GM18907 (cell line): ENCODE results near the gene SMIM38.
"Not testable (repeated sequence)": the region's sequence is repeated elsewhere in the genome, so short reads cannot be mapped to it uniquely, and the experiment has no call there.

ENCODE experiments used
- ATAC-seq: cut with Tn5 transposase; IDR thresholded peaks from one replicate; pipeline ENCODE4 v1.9.1; 2021; ENCODE audit warnings: mild to moderate bottlenecking, moderate library complexity; ENCODE audit not compliant: unreplicated experiment

The SMIM38 gene

DNA sequence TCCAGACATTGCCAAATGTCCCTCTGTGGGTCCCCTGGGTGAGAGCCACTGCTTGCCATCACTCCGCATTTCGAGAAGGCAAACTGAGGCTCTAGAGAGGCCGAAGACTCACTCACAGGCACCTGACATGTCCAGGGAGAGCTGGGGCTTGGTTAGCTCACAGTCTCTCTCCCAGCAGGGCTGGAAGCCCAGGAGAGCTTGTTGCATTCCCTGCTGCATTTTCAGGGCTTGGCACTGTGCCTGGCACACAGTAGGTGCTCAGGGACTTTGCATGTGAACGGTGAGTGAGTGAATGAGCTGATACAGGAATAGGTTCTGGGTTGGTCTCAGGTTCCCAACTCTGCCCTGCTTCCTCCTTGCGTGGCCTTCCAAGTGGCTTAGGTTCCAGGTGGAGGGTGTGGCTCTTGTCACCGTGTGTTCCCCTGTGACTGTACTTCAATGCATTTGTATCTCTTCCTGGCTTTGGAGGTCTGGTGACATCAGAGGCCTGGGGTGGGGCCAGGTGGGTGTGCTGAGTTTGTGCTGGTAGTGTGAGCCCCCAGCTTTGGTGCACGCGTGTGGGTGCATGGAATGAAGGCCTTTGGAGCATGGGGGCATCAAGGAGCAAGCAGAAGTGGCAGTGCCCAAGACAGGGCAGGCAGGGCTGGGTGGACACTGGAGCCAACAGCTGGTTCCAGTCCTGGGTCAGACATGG is 18.4 kb upstream of the SMIM38 start:
- no peak for ATAC-seq

- no peak for ATAC-seq
Observed at GRCh38 chr11:69138265-69138664, 17.5 kb upstream of the SMIM38 start.

- not testable (repeated sequence) for ATAC-seq
Observed at GRCh38 chr11:69140161-69140560, 15.6 kb upstream of the SMIM38 start.

DNA sequence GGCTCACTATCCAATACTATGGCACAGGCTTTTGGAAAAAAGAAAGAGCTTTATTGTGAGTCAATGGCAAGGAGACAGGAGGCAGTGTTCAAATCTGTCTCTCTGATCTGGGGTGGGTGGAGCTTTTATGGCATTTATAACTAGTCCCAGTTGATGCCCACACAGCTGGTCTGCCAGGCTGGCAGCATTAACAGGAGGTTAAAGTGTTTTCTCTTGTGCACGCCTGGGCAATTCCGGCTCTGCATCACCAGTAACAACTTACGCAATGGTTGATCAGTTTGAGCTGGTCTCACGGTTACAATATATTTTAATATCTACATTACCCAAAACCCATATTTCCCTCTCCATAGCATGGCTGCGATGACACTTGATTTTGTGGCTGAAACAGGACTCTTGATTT is 15.1 kb upstream of the SMIM38 start:
- ATAC-seq, result no peak

DNA sequence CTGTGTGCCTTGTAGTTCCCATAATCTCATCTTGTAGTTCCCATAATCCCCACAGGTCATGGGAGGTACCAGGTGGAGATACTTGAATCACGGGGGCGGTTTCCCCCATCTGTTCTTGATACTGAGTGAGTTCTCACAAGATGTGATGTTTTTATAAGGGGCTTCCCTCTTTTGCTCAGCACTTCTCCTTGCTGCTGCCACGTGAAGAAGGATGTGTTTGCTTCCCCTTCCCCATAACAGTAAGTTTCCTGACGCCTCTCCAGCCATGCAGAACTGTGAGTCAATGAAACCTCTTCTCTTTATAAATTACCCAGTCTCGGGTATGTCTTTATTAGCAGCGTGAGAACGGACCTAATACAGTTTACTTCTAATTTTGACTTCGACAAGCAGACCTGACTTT is 14.0 kb upstream of the SMIM38 start:
- ATAC-seq, result no peak

- ATAC-seq, result no peak
Observed at GRCh38 chr11:69142895-69143294, 12.8 kb upstream of the SMIM38 start.

GRCh38 chr11:69144316-69145049 is 11.3 kb upstream of the SMIM38 start:
- ATAC-seq, result no peak

DNA sequence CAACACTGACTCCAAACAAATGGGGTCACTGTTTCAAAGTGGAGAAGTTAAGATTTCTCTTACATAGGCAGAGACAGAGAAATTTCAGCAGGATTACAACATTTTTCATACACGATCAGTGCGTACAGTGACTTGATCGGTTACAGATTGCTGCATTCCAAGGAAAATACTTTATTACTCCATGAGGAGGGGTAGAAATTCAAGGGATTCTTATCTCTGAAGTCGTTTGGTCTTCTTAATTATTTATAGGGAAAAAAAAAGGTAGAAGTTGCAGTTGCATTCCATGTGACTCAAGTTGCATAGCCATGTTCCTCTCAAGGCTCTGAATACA is 10.7 kb upstream of the SMIM38 start:
- no peak for ATAC-seq

DNA sequence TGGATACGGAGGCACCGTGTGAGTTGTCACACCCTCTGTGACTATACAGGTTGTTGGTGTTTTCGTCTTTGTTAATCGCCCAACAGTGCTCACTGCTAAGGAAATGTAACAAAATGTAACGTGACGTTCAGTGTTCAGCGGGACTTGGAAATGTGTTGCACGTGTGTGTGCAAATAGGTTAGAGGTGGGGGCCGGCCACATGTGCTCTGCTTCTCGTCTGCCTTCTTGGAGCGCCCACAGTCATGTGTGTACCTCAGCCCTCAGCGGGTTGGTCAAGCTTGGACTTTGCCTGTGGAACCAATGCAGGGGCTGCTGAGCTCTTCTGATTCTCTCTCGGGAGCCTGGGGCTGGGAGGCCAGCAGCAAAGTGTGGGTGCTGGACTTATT is 7.4 kb upstream of the SMIM38 start:
- ATAC-seq, result no peak

- ATAC-seq, result no peak
Observed at GRCh38 chr11:69148806-69149205, 6.9 kb upstream of the SMIM38 start.

GRCh38 chr11:69149338-69150045 is 6.2 kb upstream of the SMIM38 start:
- not testable (repeated sequence) for ATAC-seq

DNA sequence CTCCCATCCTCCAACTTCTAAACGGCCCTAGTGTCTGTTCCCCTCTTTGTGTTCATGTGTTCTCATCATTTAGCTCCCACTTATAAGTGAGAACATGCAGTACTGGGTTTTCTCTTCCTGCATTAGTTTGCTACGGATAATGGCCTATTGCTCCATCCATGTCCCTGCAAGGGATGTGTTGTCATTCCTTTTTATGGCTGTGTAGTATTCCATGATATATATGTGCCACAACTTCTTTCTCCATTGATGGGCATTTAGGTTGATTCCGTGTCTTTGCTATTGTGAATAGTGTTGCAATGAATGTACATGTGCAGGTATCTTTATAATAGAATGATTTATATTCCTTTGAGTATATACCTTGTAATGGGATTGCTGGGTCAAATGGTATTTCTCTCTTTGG is 5.6 kb upstream of the SMIM38 start:
- ATAC-seq, result no peak

DNA sequence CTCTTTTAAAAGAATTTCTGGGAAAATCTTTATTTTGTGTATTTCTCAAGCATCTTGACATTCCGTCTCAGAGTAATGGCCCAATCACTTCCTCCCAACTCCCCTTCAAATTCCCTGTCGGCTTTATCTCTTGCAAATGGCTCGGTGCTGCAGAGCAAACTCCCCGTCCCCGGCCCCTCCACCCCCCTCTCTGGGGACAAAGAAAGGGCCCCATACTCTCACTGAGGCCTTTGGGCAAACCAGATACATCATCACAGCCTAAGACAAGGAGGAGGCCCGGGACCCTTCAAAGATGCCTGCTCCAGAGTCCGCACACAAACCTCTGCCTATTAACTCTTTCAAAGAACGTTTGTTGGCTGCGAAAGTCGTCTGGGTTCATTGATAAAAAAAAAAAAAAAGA is 3.9 kb upstream of the SMIM38 start:
- no peak for ATAC-seq

DNA sequence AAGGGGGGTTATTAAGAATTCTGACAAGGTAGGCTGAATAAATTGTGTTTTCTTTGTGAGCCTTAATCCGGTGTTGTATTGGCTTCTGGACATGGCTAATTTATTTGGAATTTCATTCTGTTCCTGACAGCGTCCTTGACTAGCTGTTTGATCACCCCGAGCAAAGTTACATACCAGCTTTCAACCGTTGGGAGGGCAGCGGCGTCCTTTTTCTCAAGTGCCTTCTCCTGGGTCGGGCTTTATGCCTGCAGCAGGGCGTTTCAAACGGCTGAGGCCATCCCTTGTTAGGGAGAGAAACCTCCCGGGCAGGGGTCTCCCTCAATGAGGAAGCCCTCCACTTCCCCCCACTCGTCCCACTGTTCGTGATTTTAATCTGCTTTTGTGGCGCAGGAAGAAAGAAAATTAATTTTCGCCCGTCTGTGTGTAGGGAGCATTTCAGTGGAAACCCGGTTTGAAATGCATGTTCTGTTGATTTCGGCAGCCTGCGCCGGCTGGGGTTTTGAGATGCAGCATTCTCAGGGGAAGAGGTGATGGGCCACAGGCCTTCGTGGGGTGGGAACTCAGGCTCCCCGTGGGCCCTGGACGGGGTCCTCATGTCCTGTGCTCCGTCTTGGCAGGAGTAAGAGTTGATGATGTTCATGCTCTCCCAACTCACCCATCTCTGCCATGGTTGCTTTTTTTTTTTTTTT is 2.9 kb upstream of the SMIM38 start:
- ATAC-seq, result no peak

GRCh38 chr11:69153661-69154060 is 2.1 kb upstream of the SMIM38 start:
- no peak for ATAC-seq

- ATAC-seq, result no peak
Observed at GRCh38 chr11:69154211-69154913, 1.4 kb upstream of the SMIM38 start.

- ATAC-seq, result no peak
Observed at GRCh38 chr11:69154938-69155301, 815 bp upstream of the SMIM38 start.

DNA sequence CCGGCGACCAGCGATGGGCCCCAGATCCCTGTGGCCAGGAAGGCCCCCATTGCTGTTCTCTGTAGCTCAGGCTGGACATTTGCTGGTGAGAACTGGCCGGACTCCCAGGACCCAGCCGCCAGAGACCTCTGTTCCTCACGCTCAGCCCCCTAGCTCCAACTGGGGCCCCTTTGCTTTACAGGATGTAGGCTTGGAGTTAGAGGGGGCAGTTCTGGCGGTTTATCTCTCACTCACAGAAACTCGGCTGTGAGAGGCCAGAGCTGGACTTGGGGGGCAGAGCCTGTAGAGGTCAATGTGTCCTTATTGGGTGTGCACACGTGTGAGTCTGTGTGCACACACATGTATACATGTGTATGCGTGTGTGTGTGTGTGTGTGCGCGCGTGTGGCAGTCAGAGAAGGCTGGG is 502 bp downstream of the SMIM38 start:
- ATAC-seq, result no peak

DNA sequence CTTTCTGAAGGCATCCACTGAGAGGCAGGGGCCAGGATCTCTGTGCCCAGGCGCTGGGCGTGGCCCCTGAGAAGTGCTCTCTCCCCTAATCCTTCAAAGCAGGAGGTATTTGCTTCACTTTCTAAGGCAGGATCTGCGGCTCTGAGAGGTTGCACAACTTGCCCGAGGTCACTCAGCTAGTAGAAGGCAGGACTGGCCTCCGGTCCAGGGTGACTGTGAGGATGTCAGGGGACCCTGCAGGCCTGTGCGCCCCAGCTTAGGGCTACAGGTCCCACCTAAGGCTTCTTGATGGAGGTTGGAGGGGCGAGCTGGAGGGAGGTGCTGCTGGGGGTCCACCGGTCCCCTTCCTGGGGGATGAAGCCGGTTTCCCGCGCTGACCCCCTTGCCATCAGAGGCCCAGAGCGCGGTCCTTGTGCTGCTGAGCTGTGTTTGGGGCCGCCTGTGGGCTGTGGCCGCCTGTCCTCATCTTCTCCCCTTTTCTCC is 979 bp downstream of the SMIM38 start:
- ATAC-seq, result no peak

DNA sequence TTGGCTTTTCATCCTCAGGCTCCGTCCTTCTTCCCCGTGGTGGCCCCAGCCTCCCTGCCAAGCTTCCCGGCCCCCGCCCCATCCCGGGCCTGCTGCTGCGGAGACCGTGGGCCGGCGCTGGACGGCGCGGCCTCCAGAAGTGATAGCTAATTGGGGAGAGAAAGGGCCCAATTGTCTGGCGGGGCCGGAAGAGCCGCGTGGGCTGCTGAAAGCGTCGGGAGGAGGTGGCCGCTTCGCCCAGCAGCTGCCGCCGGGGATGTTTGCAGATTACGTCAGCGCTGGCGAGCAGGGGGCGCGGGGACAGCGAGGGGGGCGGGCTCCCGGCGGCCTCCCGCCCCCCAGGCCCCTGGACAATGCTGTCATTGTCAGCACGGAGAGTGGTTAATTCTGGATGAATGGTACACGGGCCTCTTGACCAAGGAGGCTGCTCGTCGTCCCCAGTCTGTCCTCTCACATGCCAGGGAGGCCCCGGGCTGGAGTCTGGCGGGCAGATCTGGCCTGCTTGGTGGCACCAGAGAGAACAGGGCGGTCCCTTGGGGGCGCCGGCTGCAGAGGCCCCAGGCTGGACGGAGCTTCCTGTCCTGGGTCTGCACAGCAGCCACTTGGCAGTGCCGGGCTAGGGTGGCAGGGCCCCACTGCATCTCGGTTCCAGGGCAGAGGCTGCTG is 1.6 kb downstream of the SMIM38 start:
- ATAC-seq, result no peak
